Testis (tissue), 3 donors: ENCODE results near the gene IGSF9B. TPM values are rescaled to one million over a fixed set of nuclear protein-coding genes. Genes with fewer than 3 reads are reported as not detected.

ENCODE experiments used
- DNase-seq: peaks from one replicate; pipeline ENCODE4 v3.0.0-alpha.2; 2019
- H3K27ac ChIP-seq, 2 donors: fragments of 200-600 bp; sonication (generic); one replicate each; pipeline ENCODE4 v1.5.1; 2019
- H3K27me3 ChIP-seq: fragments of 200-600 bp; sonication (generic); one replicate; pipeline ENCODE4 v1.5.1; 2019
- H3K36me3 ChIP-seq: fragments of 200-600 bp; sonication (generic); one replicate; pipeline ENCODE4 v1.5.1; 2017; ENCODE audit warnings: low read depth; ENCODE audit errors: missing control alignments
- H3K4me1 ChIP-seq: fragments of 200-600 bp; sonication (generic); one replicate; pipeline ENCODE4 v1.5.1; 2019
- H3K4me3 ChIP-seq, 2 donors: fragments of 200-600 bp; sonication (generic); one replicate each; pipeline ENCODE4 v1.5.1; 2017 to 2019
- H3K9me3 ChIP-seq: fragments of 200-600 bp; sonication (generic); one replicate; pipeline ENCODE4 v1.5.1; 2017
- CTCF ChIP-seq, 3 experiments: fragments of 450-650 bp in 2 of 3; fragments of 200-600 bp in 1 of 3; sonication (generic) in 1 of 3; IDR thresholded peaks; one replicate each; pipeline ENCODE4 v1.5.1; 2016 to 2019; ENCODE audit warnings: antibody characterized with exemption in 3 of 3, mild to moderate bottlenecking in 2 of 3, moderate library complexity in 1 of 3
- POLR2A ChIP-seq: fragments of 450-650 bp; IDR thresholded peaks from one replicate; pipeline ENCODE4 v1.6.1; 2017; ENCODE audit warnings: antibody characterized with exemption, mild to moderate bottlenecking, moderate library complexity
- WGBS, 2 donors: methylation state at CpG; one replicate each; pipeline ENCODE4 v1.1.5; 2018; 5-methylcytosine and 5-hydroxymethylcytosine counted together
- intact Hi-C: fragments of 100-400 bp; cut with DNase I; formaldehyde crosslinking; loops from one replicate; pipeline ENCODE4 v1.15.1; 2023; ENCODE audit warnings: low total_unique reads
- polyA plus RNA-seq: library from polyadenylated mRNA; stranded (reverse); fragments of 350-450 nt; fragmentation: Illumina TruSeq; extraction: RNeasy Lipid Tissue Mini Kit (QIAGEN cat#74804); gene quantifications from one replicate; pipeline ENCODE4 v1.2.3, GENCODE V29; 2014; ENCODE audit warnings: low read depth, low replicate concordance; ENCODE audit not compliant: insufficient read depth
- total RNA-seq, 2 donors: library from RNA; depleted of rRNA; stranded (reverse); fragments of >200 nt; gene quantifications; one replicate each; pipeline ENCODE4 v1.2.3, GENCODE V29; 2016

IGSF9B gene
- total and polyA plus RNA-seq, 3 donors from 2014 or later, result 16.8 to 119 (median 71.9) TPM

GRCh38 chr11:133980665-133981064 lies 23.9 kb upstream of the IGSF9B start:
- Histone ChIP-seq H3K27me3 (no peaks in the 10 kb centered on the region), H3K36me3 (no peaks in the 10 kb centered on the region), H3K27ac (no peak overlapping the region), H3K4me1 (no peaks in the 10 kb centered on the region), H3K4me3 (no peak overlapping the region), H3K9me3 (no peaks in the 10 kb centered on the region)
- DNase-seq, result no peak
- TF ChIP-seq POLR2A (no peak), CTCF (IDR thresholded peaks at IDR 0.05) (no peak)
- intact Hi-C loops, result no loop called here
- 56 to 69% methylated on average over 9 of the region's 9 CpGs for WGBS, 2 donors

- TF ChIP-seq CTCF (IDR thresholded peaks at IDR 0.05) (no peak), POLR2A (no peak)
- Histone ChIP-seq H3K9me3 (no peaks in the 10 kb centered on the region), H3K27ac (no peak overlapping the region), H3K4me3 (no peak overlapping the region), H3K36me3 (no peaks in the 10 kb centered on the region), H3K4me1 (no peaks in the 10 kb centered on the region), H3K27me3 (no peaks in the 10 kb centered on the region)
- intact Hi-C loops, result no loop called here
- DNase-seq, result no peak
- 89 to 91% methylated on average over 2 of the region's 2 CpGs for WGBS, 2 donors
These were observed 22.0 kb upstream of the IGSF9B start for GRCh38 chr11:133978794-133979193.

- Histone ChIP-seq H3K36me3 (no peaks in the 10 kb centered on the region), H3K4me1 (no peaks in the 10 kb centered on the region), H3K27me3 (no peaks in the 10 kb centered on the region), H3K27ac (no peak overlapping the region), H3K9me3 (no peaks in the 10 kb centered on the region), H3K4me3 (no peak overlapping the region)
- DNase-seq, result no peak
- no peak for TF ChIP-seq POLR2A
- no peak for TF ChIP-seq CTCF (IDR thresholded peaks at IDR 0.05)
- 73 to 90% methylated on average over 6 to 10 of the region's 10 CpGs for WGBS, 2 donors
- intact Hi-C loops, result no loop called here
These were observed 20.4 kb upstream of the IGSF9B start for GRCh38 chr11:133977067-133977677.

DNA sequence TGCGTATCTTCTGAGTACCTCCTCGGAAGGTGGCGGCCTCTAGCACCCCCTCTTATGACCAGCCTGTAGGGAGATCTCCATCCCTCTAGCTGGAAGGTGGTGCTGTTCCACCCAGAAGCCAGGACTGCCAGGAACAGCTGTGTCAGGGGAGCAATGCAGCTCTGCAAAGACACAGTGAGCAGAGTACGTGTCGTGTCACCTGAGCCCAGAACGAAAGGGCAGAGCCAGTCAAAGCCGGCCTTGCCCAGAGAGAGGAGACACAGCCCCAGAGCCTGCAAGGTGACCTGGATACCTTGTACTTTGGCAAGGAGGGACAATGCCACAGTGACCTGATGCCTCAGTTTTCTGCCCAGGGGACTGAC lies 18.7 kb upstream of the IGSF9B start:
- no peaks in the 10 kb centered on the region for H3K36me3 ChIP-seq
- H3K27ac ChIP-seq, result no peak overlapping the region
- no peak for DNase-seq
- no peak for TF ChIP-seq CTCF (IDR thresholded peaks at IDR 0.05)
- no peak for TF ChIP-seq POLR2A
- intact Hi-C loops, result no loop called here
- H3K27me3 ChIP-seq, result no peaks in the 10 kb centered on the region
- no peak overlapping the region for H3K4me3 ChIP-seq
- H3K4me1 ChIP-seq, result no peaks in the 10 kb centered on the region
- 90 to 100% methylated on average over 1 to 7 of the region's 7 CpGs for WGBS, 2 donors
- H3K9me3 ChIP-seq, result no peaks in the 10 kb centered on the region

GRCh38 chr11:133974836-133975487 lies 18.2 kb upstream of the IGSF9B start:
- 75 to 86% methylated on average over 5 to 14 of the region's 14 CpGs for WGBS, 2 donors
- H3K27me3 ChIP-seq, result no peaks in the 10 kb centered on the region
- TF ChIP-seq POLR2A (no peak), CTCF (IDR thresholded peaks at IDR 0.05) (no peak)
- H3K36me3 ChIP-seq, result no peaks in the 10 kb centered on the region
- H3K4me3 ChIP-seq, result no peak overlapping the region
- intact Hi-C loops, result no loop called here
- H3K27ac ChIP-seq, result no peak overlapping the region
- H3K4me1 ChIP-seq, result no peaks in the 10 kb centered on the region
- H3K9me3 ChIP-seq, result no peaks in the 10 kb centered on the region
- DNase-seq, result no peak
